DND-41 (cell line): ENCODE results near the gene CALML4.

Experiments
- CTCF ChIP-seq: IDR thresholded peaks from 2 replicates; pipeline ENCODE4 v1.5.1; 2012; ENCODE audit warnings: borderline replicate concordance, low read length, moderate library complexity, mild to moderate bottlenecking; ENCODE audit not compliant: poor library complexity, severe bottlenecking; ENCODE audit errors: extremely low read depth
- EZH2 ChIP-seq: IDR thresholded peaks from 3 replicates; pipeline ENCODE4 v1.6.1; 2012; ENCODE audit warnings: borderline replicate concordance, low read depth, mild to moderate bottlenecking, moderate library complexity, low read length, inconsistent platforms; ENCODE audit not compliant: severe bottlenecking

- no peak for TF ChIP-seq CTCF
- no peak for TF ChIP-seq EZH2
Measured at GRCh38 chr15:68201879-68202261, 3.3 kb downstream of the CALML4 start.
